ENCODE data around the gene LY6G6F.

DNA sequence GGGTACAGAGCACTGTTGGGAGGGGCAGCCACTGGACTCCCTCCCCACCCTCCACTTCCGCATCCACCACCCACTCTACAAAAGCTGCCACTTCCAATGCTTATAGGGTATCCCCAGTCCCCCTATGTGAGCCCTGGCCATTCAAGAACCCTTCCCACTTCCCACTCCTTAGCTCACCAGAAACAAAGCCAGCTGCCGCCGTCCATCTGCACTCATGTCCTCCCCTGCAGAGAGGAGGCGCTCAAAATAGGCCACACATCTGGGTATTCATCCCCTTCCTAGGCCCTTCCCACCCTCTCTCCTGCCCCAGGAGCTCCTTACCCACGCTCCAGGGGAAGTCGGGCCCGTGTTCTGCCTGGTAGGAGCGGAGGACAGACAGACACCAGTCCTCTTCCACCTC, 19.3 kb upstream of the LY6G6F start:
- TF ChIP-seq TAF1 (IDR thresholded peaks at IDR 0.05; ENCODE audit: borderline replicate concordance, low read depth, low read length) = no peak
- TF ChIP-seq, protein P1, sequence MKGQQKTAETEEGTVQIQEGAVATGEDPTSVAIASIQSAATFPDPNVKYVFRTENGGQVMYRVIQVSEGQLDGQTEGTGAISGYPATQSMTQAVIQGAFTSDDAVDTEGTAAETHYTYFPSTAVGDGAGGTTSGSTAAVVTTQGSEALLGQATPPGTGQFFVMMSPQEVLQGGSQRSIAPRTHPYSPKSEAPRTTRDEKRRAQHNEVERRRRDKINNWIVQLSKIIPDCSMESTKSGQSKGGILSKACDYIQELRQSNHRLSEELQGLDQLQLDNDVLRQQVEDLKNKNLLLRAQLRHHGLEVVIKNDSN (IDR thresholded peaks at IDR 0.05; ENCODE audit: borderline replicate concordance, low read depth) = no peak
